GM13977 (cell line): Measurements from ENCODE around the gene CLCN1.

ENCODE experiments used
- DNase-seq: peaks from one replicate; pipeline ENCODE4 v3.0.0; 2012; ENCODE audit warnings: low spot score
- in situ Hi-C: fragments of 300-500 bp; cut with MboI; formaldehyde crosslinking; loops from one replicate; pipeline ENCODE4 v1.12.0; 2022; ENCODE audit warnings: low sequenced_read_pairs, low pct_unique_long_range_greater_than_20kb, mixed read lengths, inconsistent platforms; ENCODE audit not compliant: unreplicated experiment
- TF ChIP-seq, protein P1 (sequence below): IDR thresholded peaks from 2 replicates; pipeline ENCODE4 v1.5.1; 2012; ENCODE audit warnings: mild to moderate bottlenecking, control low read depth; ENCODE audit not compliant: insufficient read depth; ENCODE audit errors: extremely low read depth, missing control alignments

CLCN1 gene

DNA sequence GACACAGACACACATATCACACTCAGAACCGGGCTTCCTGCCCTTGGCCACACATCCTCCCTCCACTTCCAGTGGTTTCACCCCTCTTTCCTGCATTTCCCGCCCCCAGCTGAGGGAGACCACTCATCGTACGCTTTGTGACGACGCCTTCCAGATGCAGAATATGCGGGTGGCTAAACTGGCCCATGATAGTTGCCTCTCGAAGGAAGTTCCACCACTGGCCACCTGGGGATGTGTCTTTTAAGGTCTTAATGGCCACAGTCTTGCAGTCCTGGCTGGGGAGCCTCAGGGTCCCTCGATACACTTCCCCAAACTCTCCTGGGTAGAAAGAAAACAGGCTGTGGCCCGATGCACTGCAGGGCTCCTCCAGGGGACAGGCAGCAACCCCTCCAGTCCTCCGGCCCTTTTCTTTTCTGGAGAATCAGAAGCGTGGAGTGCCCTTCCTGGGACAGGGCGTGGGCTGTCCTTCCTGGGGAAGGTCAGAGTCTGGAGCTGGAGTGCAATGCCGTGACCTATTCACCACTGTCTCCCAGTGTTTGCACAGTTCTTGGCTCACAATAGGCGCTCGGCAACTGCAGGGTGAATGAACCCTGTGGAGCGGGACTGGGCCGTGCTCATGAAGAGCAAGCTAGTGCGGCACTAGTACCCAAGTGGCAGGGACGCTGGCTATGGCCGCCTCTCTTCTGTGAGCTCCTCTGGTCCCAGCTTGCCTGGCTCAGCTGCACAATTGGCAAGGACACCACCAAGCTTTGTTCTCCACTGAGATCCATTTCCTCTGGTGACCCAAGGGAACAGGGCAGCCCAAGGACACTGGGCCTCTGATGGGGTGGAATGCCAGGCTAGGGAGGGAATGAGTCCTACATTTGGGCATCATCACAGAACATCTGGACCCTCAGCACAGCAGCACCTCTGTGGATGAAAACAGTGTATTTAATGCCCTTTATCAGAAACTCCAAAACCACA lies 79.6 kb downstream of the CLCN1 start:
- TF ChIP-seq, protein P1, sequence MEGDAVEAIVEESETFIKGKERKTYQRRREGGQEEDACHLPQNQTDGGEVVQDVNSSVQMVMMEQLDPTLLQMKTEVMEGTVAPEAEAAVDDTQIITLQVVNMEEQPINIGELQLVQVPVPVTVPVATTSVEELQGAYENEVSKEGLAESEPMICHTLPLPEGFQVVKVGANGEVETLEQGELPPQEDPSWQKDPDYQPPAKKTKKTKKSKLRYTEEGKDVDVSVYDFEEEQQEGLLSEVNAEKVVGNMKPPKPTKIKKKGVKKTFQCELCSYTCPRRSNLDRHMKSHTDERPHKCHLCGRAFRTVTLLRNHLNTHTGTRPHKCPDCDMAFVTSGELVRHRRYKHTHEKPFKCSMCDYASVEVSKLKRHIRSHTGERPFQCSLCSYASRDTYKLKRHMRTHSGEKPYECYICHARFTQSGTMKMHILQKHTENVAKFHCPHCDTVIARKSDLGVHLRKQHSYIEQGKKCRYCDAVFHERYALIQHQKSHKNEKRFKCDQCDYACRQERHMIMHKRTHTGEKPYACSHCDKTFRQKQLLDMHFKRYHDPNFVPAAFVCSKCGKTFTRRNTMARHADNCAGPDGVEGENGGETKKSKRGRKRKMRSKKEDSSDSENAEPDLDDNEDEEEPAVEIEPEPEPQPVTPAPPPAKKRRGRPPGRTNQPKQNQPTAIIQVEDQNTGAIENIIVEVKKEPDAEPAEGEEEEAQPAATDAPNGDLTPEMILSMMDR, result no peak
- in situ Hi-C loops, result no loop called here
- no peak for DNase-seq

DNA sequence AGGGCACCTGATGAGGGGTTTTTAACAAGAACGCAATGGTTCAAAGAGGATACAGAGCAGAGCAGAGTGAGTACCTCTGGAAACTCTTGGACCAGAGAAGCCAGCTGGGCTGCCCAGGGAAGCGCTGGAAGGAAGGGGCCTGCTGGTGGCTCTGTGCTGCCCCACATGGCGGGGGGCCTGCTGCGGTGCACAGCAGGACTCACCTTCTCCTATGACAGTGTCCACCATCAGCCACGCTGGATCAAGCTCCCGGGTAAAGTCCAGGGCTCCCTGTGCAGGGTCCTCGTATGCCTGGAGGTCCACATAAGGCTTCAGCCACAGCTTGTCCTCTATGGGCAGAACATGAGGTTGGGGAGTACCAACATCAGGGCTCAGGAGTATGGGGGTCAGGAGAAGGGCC lies 80.3 kb downstream of the CLCN1 start:
- TF ChIP-seq, protein P1, result no peak
- no peak for DNase-seq
- in situ Hi-C loops, result no loop called here

DNA sequence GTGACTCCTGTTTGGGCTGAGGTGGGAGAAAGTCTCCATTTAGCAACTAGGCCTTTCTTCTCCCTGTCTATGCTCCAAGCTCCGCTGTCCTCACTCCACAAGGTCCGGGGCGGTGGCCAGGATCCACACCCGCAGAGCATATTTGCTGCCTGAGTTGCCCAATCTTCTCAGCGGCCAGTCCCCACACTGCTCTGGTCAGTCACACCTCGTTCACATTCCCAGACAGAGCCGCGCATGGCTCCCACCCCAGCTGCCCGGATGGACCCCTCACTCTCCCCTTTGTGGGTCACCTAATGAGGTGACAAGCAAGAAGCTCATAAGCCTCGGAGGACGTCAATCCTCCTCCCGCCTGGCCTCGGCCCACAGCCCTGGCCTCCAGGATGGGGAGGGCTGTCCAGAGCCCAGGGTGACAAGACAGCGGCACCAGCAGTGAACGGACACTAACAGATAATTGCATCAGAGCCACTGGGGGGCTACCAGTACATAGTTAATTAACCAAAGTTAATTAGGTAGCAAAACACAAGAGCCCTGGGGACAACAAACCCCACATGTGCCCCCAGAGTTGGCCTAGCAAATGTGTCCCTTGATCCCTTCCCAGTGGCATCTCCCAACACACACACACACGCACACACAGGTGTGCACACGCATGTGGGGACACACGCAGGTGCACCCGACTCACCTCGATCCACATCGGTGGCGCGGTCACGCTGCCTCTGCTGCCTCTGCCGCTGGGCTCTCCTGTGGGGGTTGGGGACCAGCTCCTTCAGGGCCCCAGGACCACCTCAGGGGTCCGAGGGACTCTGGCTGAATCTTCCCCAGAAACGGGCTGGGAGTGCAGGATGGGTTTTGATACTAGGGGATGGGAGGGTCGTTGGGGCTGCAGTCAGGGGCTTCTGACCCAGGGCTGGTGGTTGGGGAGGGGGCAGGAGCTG lies 81.0 kb downstream of the CLCN1 start:
- TF ChIP-seq, protein P1, result no peak
- in situ Hi-C loops, result no loop called here
- no peak for DNase-seq

DNA sequence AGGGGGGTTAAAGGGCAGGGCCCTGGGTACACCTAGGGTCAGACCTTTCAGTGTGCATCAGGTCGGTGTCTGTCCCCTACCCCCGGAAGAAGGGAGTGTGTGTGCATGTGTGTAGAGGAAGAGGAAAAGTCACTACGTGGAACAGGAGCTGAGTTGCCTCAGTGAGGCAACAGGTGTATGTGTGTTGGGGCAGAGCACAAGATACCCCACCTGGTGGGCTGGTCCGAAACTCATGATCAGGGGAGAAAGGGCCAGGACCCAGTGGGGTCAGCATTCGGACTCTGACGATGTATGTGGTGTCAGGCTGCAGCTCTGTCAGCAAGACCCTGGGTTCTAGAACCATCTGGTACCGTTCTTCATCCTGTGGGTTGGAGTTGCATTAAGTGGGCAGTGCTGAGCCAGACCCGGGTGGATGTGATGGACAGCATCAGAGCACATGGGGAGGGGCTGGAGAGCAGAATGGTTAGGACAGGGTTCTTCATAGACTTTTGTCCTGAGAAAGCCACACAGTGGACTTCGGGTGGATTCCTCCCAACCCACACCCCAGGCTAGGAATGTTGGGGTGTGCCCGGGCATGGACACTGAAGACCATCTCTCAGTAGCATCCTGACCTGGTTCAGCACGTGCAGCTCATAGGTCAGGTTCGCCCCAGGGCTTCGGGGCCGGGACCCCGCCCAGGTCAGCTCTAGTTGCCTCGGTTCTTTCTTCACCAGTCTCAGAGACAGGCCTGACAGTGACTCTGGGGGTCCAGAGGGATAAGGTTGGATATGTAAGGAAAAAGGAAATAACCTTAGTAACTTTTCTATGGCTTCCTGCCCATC lies 82.0 kb downstream of the CLCN1 start:
- in situ Hi-C loops, result no loop called here
- TF ChIP-seq, protein P1, result no peak
- no peak for DNase-seq

DNA sequence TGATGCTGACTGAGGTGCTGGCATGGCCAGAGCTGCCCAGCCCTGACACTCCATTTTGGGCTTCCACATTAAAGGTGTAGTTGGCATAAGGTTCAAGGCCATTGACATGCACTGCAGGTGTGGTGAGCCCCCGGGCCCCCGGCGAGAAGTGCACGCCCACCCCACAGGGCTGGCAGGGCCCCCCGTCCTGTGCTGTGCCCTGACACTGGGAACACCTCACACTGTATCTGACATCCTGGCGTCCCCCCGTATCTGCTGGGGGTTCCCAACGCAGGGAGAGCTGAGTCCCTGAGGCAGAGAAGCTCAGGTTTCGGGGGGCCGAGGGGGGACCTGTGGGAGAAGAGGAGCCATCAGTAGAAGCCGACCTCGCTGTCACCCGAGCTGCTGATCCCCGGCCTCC lies 82.7 kb downstream of the CLCN1 start:
- in situ Hi-C loops, result no loop called here
- TF ChIP-seq, protein P1, result no peak
- no peak for DNase-seq

DNA sequence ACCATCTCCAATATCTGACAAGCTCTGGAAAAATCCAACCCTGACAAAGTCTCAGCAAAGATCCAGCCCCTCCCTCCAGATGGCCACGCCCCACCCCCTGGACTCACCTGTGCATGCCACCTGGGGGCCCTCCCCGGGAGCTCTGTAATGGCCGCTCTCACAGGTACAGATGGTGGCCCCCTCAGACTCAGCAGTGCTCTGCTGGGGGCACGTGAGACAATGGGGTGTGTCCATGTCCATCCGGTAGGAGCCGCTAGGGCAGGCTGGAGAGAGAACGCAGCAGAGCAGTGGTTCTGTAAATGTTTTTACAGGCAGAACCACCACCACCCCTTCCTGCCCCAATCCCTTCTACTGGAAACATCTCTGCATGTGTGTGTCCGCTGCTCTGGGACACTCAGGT lies 83.2 kb downstream of the CLCN1 start:
- TF ChIP-seq, protein P1, result no peak
- DNase-seq, result no peak
- in situ Hi-C loops, result no loop called here
